Vagina (tissue), 2 donors: ENCODE measurements around the gene UBE2U.

Experiments
- POLR2A ChIP-seq, 2 donors: fragments of 450-650 bp; IDR thresholded peaks; one replicate each; pipeline ENCODE4 v1.6.1; 2017; ENCODE audit warnings: antibody characterized with exemption in 2 of 2, mild to moderate bottlenecking in 2 of 2, moderate library complexity in 2 of 2
- POLR2AphosphoS5 ChIP-seq, 2 donors: sonication (generic); formaldehyde crosslinking; IDR thresholded peaks; one replicate each; pipeline ENCODE4 v1.9.0; 2017; ENCODE audit warnings: antibody characterized with exemption in 2 of 2, mild to moderate bottlenecking in 2 of 2, low read depth in 1 of 2; ENCODE audit not compliant: insufficient read depth in 1 of 2
- TF ChIP-seq, protein P1 (sequence below), 3 experiments: fragments of 450-650 bp in 2 of 3; fragments of 200-600 bp in 1 of 3; sonication (generic) in 1 of 3; IDR thresholded peaks; one replicate each; pipeline ENCODE4 v1.5.1; 2017 to 2019; ENCODE audit warnings: antibody characterized with exemption in 3 of 3, mild to moderate bottlenecking in 2 of 3, moderate library complexity in 2 of 3

DNA sequence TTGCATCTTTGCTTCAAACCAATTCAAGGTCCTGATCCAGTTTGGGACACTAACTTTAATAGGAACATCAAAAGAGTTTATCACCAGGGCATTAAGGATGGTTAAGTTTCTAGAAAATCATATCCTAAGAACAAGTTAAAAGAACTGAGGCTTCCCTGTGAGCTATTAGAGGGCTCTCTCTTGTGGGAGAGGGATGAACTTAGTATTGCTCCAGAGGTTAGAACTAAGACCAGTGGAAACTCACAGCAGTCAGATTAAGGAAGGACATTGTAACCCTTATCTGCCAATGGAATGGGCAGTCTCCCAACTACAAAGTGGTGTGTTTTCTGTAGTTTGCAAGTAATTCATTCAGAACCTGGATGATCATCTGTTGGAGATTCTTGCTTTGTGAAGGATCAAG, 36.8 kb downstream of the UBE2U start:
- TF ChIP-seq, protein P1, sequence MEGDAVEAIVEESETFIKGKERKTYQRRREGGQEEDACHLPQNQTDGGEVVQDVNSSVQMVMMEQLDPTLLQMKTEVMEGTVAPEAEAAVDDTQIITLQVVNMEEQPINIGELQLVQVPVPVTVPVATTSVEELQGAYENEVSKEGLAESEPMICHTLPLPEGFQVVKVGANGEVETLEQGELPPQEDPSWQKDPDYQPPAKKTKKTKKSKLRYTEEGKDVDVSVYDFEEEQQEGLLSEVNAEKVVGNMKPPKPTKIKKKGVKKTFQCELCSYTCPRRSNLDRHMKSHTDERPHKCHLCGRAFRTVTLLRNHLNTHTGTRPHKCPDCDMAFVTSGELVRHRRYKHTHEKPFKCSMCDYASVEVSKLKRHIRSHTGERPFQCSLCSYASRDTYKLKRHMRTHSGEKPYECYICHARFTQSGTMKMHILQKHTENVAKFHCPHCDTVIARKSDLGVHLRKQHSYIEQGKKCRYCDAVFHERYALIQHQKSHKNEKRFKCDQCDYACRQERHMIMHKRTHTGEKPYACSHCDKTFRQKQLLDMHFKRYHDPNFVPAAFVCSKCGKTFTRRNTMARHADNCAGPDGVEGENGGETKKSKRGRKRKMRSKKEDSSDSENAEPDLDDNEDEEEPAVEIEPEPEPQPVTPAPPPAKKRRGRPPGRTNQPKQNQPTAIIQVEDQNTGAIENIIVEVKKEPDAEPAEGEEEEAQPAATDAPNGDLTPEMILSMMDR (IDR thresholded peaks at IDR 0.05), result no peak
- no peak for TF ChIP-seq POLR2A (IDR thresholded peaks at IDR 0.05)
- TF ChIP-seq POLR2AphosphoS5 (IDR thresholded peaks at IDR 0.05; ENCODE audit: insufficient read depth in 1 of 2, low read depth in 1 of 2), result no peak
